Activated CD4-positive, alpha-beta T cell treated with anti-CD3 and anti-CD28 coated beads for 24 hours (primary cell): Measurements from ENCODE around the gene TIFAB.

ENCODE experiments used
- DNase-seq, 2 donors: peaks; one replicate each; pipeline ENCODE4 v3.0.0-alpha.2; 2020; ENCODE audit warnings: low read depth in 2 of 2

Gene TIFAB

DNA sequence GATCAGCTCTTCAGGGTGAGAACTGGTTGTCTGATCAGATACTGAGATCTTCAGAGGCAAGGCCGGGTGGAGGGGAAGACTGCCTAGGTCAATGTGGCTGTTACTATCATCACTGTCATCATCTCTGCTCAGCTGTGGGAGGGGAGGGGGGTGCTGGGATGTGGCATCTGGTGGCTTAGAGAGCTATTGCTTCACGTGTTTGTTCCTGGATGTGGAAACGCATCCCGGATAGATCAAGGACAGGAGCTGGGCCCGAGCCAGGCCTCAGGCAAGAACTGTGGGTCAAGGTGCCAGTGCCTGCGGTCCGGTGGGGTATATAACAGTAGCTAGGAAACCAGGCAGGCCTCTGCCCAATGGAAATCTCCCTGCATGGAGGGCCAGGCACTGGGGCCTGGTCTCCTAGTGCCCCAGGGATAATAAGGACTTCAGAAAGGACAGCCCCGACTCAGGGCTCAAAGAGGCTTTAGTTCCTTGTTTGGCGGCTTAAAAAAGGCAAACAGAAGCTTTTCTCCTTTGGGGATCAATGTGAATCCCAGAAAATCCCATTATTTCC, 30.3 kb upstream of the TIFAB start:
- no peak for DNase-seq

- DNase-seq: no peak
These were observed 29.8 kb upstream of the TIFAB start for GRCh38 chr5:135481909-135482311.

GRCh38 chr5:135481387-135481786, 29.2 kb upstream of the TIFAB start:
- no peak for DNase-seq

GRCh38 chr5:135480511-135480910, 28.4 kb upstream of the TIFAB start:
- no peak for DNase-seq

- no peak for DNase-seq
These were observed 26.8 kb upstream of the TIFAB start for GRCh38 chr5:135478938-135479337.

DNA sequence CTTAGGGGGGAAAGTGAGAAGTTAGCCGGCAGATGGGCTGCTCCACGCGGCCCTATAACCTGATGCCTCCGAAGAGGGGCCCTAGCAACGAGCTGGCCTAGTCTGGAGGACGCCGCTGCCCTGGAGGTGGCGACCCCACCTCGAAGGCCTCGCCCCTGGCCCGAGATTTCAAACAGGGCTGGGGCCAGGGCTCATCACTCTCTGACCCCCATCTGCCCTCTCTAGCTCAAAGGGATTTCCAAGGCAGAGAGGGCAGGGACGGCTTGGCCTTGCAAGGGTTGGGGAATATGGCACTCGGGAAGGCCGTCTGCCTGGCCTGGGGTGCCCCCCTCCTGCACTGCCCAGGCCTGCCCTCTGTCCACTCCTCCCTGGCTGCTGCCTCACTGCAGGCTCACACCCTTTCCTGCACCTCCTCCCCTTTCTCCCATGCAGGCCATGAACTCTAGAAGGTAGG, 25.5 kb upstream of the TIFAB start:
- no peak for DNase-seq

DNA sequence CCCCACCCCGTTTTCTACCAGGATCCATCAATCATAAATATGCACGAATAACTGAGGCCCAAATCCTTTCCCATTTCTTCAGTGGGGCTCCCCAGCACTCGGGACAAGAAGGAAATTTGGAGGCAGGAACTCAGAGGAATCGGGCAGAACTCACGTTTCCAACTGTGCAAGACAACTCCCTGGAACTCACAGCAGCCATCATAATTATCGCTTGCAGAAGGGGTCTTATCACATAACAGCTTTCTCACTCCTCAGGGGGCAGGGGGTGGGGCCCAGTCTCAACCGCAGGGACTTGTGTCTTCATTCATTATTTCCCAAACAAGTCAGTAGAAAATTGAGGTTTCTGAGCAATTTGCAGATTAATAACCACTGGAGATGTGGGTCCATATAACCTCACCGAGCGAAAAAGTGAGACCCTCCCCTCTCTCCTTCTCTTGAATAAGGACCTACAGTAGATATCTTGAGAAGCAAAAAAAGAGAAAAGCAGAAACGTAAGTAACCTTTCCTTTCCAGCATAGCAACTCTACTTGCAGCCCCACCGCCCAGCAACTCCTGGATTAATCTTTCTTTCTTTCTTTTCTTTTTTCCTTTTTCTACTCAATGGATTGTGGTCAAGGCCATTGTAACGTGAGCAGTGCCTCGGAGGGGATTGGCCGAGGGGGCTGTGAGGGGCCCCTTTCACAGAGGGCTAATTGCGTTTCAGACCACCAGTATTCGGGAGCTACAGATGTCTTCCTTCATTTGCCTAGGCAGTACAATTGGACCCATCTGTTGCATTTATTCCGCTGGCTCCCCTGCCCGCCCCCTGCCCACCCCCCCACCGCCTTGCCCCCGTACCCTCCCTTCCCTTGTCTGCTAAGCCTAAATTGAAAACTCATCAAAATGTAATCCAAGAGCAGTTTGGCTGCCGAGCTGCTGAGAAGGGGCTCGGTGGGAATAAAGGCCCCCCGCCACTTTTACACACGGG, 24.7 kb upstream of the TIFAB start:
- DNase-seq: no peak

- DNase-seq: no peak
These were observed 22.0 kb upstream of the TIFAB start for GRCh38 chr5:135473956-135474670.

GRCh38 chr5:135472141-135472540, 20.0 kb upstream of the TIFAB start:
- DNase-seq: no peak

- no peak for DNase-seq
These were observed 19.6 kb upstream of the TIFAB start for GRCh38 chr5:135471726-135472125.

- no peak for DNase-seq
These were observed 17.8 kb upstream of the TIFAB start for GRCh38 chr5:135469911-135470310.

- DNase-seq: no peak
These were observed 16.4 kb upstream of the TIFAB start for GRCh38 chr5:135468541-135468940.

GRCh38 chr5:135467871-135468485, 15.8 kb upstream of the TIFAB start:
- DNase-seq: no peak

DNA sequence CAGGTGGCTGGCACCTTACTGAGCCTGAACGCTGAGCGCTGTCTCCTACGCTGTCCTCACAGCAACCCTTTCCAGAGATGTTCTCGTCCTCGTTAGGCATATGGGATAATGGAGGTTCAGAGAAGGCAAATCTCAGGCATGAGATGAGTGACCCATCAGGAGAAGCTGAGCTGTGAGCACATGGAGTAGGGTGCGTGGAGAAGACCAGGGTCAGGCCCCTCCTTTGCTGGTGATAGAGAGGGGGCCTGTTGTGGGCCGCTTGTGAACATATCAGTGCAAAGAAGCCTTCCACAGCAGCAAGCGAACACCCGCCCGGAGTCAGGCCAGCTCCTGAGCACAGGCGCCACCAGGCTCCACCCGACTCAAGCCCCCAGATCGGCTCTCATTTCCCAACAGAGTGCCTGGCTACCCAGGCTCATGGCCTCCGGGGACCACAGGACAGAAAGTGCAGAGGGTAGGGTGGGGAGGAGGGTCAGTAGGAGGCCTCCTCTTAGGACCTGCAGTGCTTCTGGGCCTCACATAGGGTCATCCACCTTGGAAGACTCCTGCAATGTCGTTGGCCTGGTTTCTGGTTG, 15.0 kb upstream of the TIFAB start:
- no peak for DNase-seq

- DNase-seq: peak; percentile 58 to 68
These were observed 14.3 kb upstream of the TIFAB start for GRCh38 chr5:135466178-135467050.

GRCh38 chr5:135465391-135466122, 13.4 kb upstream of the TIFAB start:
- DNase-seq: no peak

GRCh38 chr5:135462304-135462703, 10.2 kb upstream of the TIFAB start:
- DNase-seq: peak; percentile 18 to 31

- DNase-seq: no peak
These were observed 9.5 kb upstream of the TIFAB start for GRCh38 chr5:135461481-135462151.

GRCh38 chr5:135460246-135461033, 8.3 kb upstream of the TIFAB start:
- DNase-seq: no peak
